ENCODE measurements around the gene OR2H1.
"Not testable (repeated sequence)": the region's sequence is repeated elsewhere in the genome, so short reads cannot be mapped to it uniquely, and the experiment has no call there.

Gene OR2H1

DNA sequence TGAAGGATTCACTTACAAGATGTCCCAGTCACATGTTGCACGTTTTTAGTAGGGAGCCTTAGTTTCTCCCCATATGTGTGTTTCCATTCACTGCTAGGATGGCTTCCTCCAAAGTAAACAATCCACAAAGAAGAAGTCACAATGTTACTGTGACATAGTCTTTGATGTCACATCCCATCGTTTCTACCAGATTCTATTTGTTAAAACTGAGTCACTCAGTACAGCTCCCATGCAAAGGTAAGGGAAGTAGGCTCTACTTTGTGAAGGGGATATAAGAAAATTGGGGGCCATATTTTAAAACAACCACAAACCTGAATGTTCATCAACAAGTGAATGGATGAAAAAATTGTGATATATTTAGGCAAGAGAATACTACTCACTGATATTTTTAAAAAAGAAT, at the start of gene OR2H1, which contains the start of gene OR11A1:
TSS of gene OR2H1 (plus strand) at position 185 of the 400 bp plus-strand sequence. CDS start 4,615 bp downstream, outside the sequence.
TSS of gene OR11A1 (minus strand) at position 101 of the 400 bp plus-strand sequence. CDS start 29,430 bp downstream, outside the sequence.
- no peak for DNase-seq (ENCODE audit: low spot score)
- TF ChIP-seq, protein P1, sequence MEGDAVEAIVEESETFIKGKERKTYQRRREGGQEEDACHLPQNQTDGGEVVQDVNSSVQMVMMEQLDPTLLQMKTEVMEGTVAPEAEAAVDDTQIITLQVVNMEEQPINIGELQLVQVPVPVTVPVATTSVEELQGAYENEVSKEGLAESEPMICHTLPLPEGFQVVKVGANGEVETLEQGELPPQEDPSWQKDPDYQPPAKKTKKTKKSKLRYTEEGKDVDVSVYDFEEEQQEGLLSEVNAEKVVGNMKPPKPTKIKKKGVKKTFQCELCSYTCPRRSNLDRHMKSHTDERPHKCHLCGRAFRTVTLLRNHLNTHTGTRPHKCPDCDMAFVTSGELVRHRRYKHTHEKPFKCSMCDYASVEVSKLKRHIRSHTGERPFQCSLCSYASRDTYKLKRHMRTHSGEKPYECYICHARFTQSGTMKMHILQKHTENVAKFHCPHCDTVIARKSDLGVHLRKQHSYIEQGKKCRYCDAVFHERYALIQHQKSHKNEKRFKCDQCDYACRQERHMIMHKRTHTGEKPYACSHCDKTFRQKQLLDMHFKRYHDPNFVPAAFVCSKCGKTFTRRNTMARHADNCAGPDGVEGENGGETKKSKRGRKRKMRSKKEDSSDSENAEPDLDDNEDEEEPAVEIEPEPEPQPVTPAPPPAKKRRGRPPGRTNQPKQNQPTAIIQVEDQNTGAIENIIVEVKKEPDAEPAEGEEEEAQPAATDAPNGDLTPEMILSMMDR (IDR thresholded peaks at IDR 0.05; ENCODE audit: extremely low read depth, missing control alignments): no peak

GRCh38 chr6:29414588-29414987, 42.4 kb upstream of the OR2H1 start, which contains the start of gene OR12D1:
Gene OR12D1, plus strand, starts transcription at chr6:29414928.
- no peak for DNase-seq (ENCODE audit: low spot score)
- TF ChIP-seq, protein P1 (IDR thresholded peaks at IDR 0.05; ENCODE audit: extremely low read depth, missing control alignments): no peak

DNA sequence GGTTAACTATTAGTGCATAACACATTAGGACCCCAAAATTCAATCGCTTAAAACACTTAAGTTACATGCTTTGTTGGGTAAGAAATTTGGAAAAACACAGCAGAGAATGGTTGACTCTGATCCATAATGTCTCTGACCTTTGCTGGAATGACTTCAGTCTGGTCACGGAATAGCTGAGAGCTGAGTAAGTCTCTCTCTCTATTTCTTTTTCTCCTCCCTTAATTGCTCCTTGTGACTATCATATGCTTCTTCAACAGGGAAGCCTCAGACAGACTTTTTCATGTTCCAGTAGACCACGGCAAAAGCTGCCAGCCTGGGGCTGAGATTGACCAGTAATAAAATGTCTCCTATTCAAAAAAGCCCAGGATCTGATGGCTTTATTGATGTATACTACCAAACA, 37.4 kb upstream of the OR2H1 start:
- TF ChIP-seq, protein P1 (IDR thresholded peaks at IDR 0.05; ENCODE audit: extremely low read depth, missing control alignments): no peak

DNA sequence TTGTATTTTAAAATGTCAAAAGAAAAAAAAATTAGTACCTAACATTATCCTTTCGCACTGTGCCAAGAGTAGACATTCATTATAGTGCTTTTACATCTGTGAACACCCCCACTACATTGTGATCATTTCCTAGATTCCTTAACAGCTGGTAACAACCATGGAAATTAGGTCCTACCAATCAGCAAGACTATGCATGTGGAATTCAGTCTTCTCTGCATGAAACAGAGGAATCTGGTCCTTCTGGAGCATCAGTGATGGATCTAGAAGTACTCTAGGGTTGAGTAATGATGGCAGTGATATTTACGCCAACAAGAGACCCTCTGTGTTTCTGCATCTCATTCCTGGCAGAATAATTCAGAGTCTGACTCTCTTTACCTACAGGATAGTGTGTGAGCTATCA, 32.8 kb upstream of the OR2H1 start:
- no peak for DNase-seq (ENCODE audit: low spot score)
- TF ChIP-seq, protein P1 (IDR thresholded peaks at IDR 0.05; ENCODE audit: extremely low read depth, missing control alignments): no peak

More for the DNA sequence above, 37.4 kb upstream of the OR2H1 start:
- no peak for DNase-seq (ENCODE audit: low spot score)

DNA sequence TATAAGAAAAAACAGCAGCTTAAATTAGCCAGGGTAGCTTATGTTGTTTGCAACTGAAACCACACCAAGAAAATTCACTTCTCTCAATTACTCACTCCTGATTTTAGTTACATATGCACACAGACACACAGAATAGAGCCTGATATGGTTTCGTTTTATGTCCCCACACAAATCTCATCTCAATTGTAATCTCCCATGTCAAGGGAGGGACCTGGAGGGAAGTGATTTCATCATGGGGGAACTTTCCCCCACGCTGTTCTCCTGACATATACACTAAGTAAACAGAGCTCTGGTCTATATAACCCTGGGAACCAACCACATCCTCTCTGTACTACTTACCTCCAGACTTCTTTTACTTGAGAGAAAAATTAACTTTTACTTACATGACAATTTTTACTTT, 32.4 kb upstream of the OR2H1 start:
- TF ChIP-seq, protein P1 (IDR thresholded peaks at IDR 0.05; ENCODE audit: extremely low read depth, missing control alignments): no peak
- no peak for DNase-seq (ENCODE audit: low spot score)

- no peak for DNase-seq (ENCODE audit: low spot score)
- TF ChIP-seq, protein P1 (IDR thresholded peaks at IDR 0.05; ENCODE audit: extremely low read depth, missing control alignments): no peak
Observed at GRCh38 chr6:29425075-29425474, 31.9 kb upstream of the OR2H1 start.

- DNase-seq (ENCODE audit: low spot score): no peak
- TF ChIP-seq, protein P1 (IDR thresholded peaks at IDR 0.05; ENCODE audit: extremely low read depth, missing control alignments): no peak
Observed at GRCh38 chr6:29426654-29427053, 30.3 kb upstream of the OR2H1 start.

DNA sequence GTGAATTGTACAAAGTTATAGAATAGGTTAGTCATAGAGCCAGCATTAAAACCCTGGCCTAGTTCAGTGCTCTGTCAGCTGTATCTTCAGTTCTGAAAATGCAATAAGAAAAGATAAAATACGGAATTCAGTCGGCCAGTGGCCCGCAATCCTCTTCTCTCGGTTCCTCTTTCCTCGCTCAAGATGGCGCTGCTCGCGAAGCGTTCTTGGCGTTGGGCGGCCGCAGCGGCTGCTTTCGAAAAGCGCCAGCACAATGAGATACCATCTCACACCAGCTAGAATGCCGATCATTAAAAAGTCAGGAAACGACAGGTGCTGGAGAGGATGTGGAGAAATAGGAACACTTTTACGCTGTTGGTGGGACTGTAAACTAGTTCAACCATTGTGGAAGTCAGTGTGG, 20.2 kb upstream of the OR2H1 start:
- DNase-seq (ENCODE audit: low spot score): not testable (repeated sequence)

Data from GM20000 (cell line).